ENCODE results near the gene BBS10. TPM values are rescaled to one million over a fixed set of nuclear protein-coding genes. Genes with fewer than 3 reads are reported as not detected.

BBS10 gene
- total and polyA plus RNA-seq, 2 of the 8 experiments (the other 6 are each of a cell fraction or from before 2014, with no cell fraction given) = 4.4 to 9.2 TPM

- no peak overlapping the region for H4K5ac ChIP-seq (ENCODE audit: insufficient read length, low read depth, low read length)
- H3K4ac ChIP-seq (replicated peaks; ENCODE audit: insufficient read length, low read depth, low read length) = no peak overlapping the region
- H3K27ac ChIP-seq (ENCODE audit: low read depth, low read length) = peak overlapping the region; percentile 8; the same call in 1 of the 2 replicates
- no peak overlapping the region for H2BK120ac ChIP-seq (replicated peaks; ENCODE audit: low read depth, low read length)
- H2BK12ac ChIP-seq (ENCODE audit: low read depth, low read length) = no peak overlapping the region
- no peaks in the 10 kb centered on the region for H3K79me2 ChIP-seq (ENCODE audit: control insufficient read depth in 1 of 2, insufficient read depth in 2 of 2, low read length in 2 of 2)
- H4K91ac ChIP-seq (replicated peaks; ENCODE audit: insufficient read length, low read length) = no peak overlapping the region
- H2BK20ac ChIP-seq (ENCODE audit: low read length) = no peak overlapping the region
- POLR2A ChIA-PET (ENCODE audit: partially characterized antibody) = no interaction called here
- DNase-seq (ENCODE audit: low read depth in 1 of 2, low spot score in 2 of 2) (no peak), FAIRE-seq (no peak)
- H3K23ac ChIP-seq (ENCODE audit: insufficient read length) = no peak overlapping the region
- no peaks in the 10 kb centered on the region for H3K27me3 ChIP-seq (replicated peaks in 1 of 4; ENCODE audit: control insufficient read depth in 3 of 4, extremely low read depth in 1 of 4, insufficient read depth in 3 of 4, low read length in 3 of 4)
- H3K79me1 ChIP-seq (ENCODE audit: low read depth, low read length) = no peaks in the 10 kb centered on the region
- 90% methylated on average over 1 of the region's 1 CpG; no CpG with 5 or more reads in 1 of the 2 experiments for WGBS, 2 experiments (ENCODE audit: extremely low coverage in 1 of 2, insufficient coverage in 1 of 2, insufficient read length in 1 of 2, insufficient replicate concordance in 2 of 2, low coverage in 1 of 2, low lambda C conversion rate in 2 of 2, missing lambda C conversion rate in 1 of 2)
- H3K18ac ChIP-seq (ENCODE audit: extremely low read depth, low read length) = no peak overlapping the region
- no peak overlapping the region for H2AFZ ChIP-seq (ENCODE audit: low read length)
- H4K8ac ChIP-seq (ENCODE audit: extremely low read depth, insufficient read depth, low read length) = no peak overlapping the region
- no peak overlapping the region for H2BK15ac ChIP-seq (ENCODE audit: low read length)
- H3K56ac ChIP-seq (replicated peaks; ENCODE audit: insufficient read length, low read depth, low read length) = no peak overlapping the region
- no peaks in the 10 kb centered on the region for H3K23me2 ChIP-seq (ENCODE audit: low read depth, low read length)
- H3K36me3 ChIP-seq (ENCODE audit: control insufficient read depth in 2 of 4, insufficient read depth in 4 of 4, low read length in 3 of 4) = peaks cover 0 to 34% (median 11%) of the 10 kb centered on the region in 4 experiments; a peak in 5 of 8 replicates
- no peak overlapping the region for H2AK5ac ChIP-seq (ENCODE audit: low read depth, low read length)
- H3K4me1 ChIP-seq (replicated peaks in 1 of 4; ENCODE audit: control insufficient read depth in 3 of 4, insufficient read depth in 4 of 4, low read length in 3 of 4) = no peaks in the 10 kb centered on the region
- H3K9ac ChIP-seq (replicated peaks in 1 of 4; ENCODE audit: extremely low read depth in 1 of 4, low read depth in 3 of 4, low read length in 3 of 4) = no peak overlapping the region
- no peak overlapping the region for H3K14ac ChIP-seq (ENCODE audit: insufficient read length)
- no peak overlapping the region for H3K4me3 ChIP-seq (ENCODE audit: extremely low read depth in 1 of 4, insufficient read depth in 2 of 4, low read depth in 3 of 4, low read length in 4 of 4)
- no peak overlapping the region for H2BK5ac ChIP-seq (ENCODE audit: low read depth, low read length)
- no peaks in the 10 kb centered on the region for H4K20me1 ChIP-seq (replicated peaks in 1 of 2; ENCODE audit: control insufficient read depth in 1 of 2, insufficient read depth in 2 of 2, low read length in 2 of 2)
- H3K4me2 ChIP-seq (ENCODE audit: insufficient read depth in 1 of 2, low read depth in 2 of 2, low read length in 2 of 2) = no peak overlapping the region
- CTCF ChIA-PET (ENCODE audit: partially characterized antibody) = interaction anchor here (1.1 kb wide), 1 partner anchor 17 kb away, joined by 4 read pairs; no protein-coding TSS in a partner anchor
- H3K9me3 ChIP-seq (ENCODE audit: insufficient read depth in 2 of 2, low read depth in 1 of 2, low read length in 1 of 2) = no peaks in the 10 kb centered on the region
- TF ChIP-seq CTCF (IDR thresholded peaks at IDR 0.05; ENCODE audit: control extremely low read depth in 1 of 3, insufficient read depth in 1 of 3, low read depth in 1 of 3, low read length in 3 of 3) (no peak), ATF2 (IDR thresholded peaks at IDR 0.05; ENCODE audit: low read length) (no peak), KDM1A (IDR thresholded peaks at IDR 0.05; ENCODE audit: borderline replicate concordance, low read length) (no peak), ATF3 (IDR thresholded peaks at IDR 0.05; ENCODE audit: insufficient read depth, low read depth, low read length) (no peak)
Observed at GRCh38 chr12:76374386-76375020, 26.3 kb upstream of the BBS10 start.

Measured in H1 (cell line).